GM21528 (cell line): ENCODE measurements around the gene NPLOC4.

Source experiments
- ATAC-seq: cut with Tn5 transposase; IDR thresholded peaks from one replicate; pipeline ENCODE4 v1.9.1; 2021; ENCODE audit warnings: mild to moderate bottlenecking, moderate library complexity; ENCODE audit not compliant: unreplicated experiment, low FRiP score

The NPLOC4 gene

GRCh38 chr17:81665205-81666091, 28.5 kb upstream of the NPLOC4 start:
- ATAC-seq, result peak; percentile 25

GRCh38 chr17:81664051-81664470, 27.1 kb upstream of the NPLOC4 start:
- no peak for ATAC-seq

GRCh38 chr17:81662002-81662401, 25.1 kb upstream of the NPLOC4 start:
- no peak for ATAC-seq

- ATAC-seq, result no peak
These were observed 23.5 kb upstream of the NPLOC4 start for GRCh38 chr17:81660441-81660840.

GRCh38 chr17:81659038-81659437, 22.1 kb upstream of the NPLOC4 start:
- no peak for ATAC-seq

- no peak for ATAC-seq
These were observed 19.9 kb upstream of the NPLOC4 start for GRCh38 chr17:81656835-81657234.

- no peak for ATAC-seq
These were observed 19.3 kb upstream of the NPLOC4 start, which contains the start of gene PDE6G for GRCh38 chr17:81656118-81656743. PDE6G (minus strand) TSS chr17:81656542; CDS start chr17:81653305, 3,237 bp downstream.

- no peak for ATAC-seq
These were observed 18.6 kb upstream of the NPLOC4 start for GRCh38 chr17:81655378-81656117.

- no peak for ATAC-seq
These were observed 16.2 kb upstream of the NPLOC4 start for GRCh38 chr17:81652906-81653771.

GRCh38 chr17:81651692-81652091, 14.8 kb upstream of the NPLOC4 start:
- no peak for ATAC-seq

- no peak for ATAC-seq
These were observed 14.0 kb upstream of the NPLOC4 start for GRCh38 chr17:81650951-81651350.

GRCh38 chr17:81648707-81649085, 11.8 kb upstream of the NPLOC4 start:
- ATAC-seq, result no peak

GRCh38 chr17:81648013-81648706, 11.2 kb upstream of the NPLOC4 start:
- ATAC-seq, result no peak

- no peak for ATAC-seq
These were observed 10.7 kb upstream of the NPLOC4 start for GRCh38 chr17:81647640-81648012.

GRCh38 chr17:81646869-81647600, 10.1 kb upstream of the NPLOC4 start:
- ATAC-seq, result no peak

- no peak for ATAC-seq
These were observed 8.4 kb upstream of the NPLOC4 start for GRCh38 chr17:81644976-81645952.

- ATAC-seq, result no peak
These were observed 7.6 kb upstream of the NPLOC4 start for GRCh38 chr17:81644496-81644895.
